Fibroblast of the aortic adventitia (primary cell): ENCODE data around the gene CABP7. TPM values are rescaled to one million over a fixed set of nuclear protein-coding genes. Genes with fewer than 3 reads are reported as not detected.

ENCODE experiments used
- DNase-seq: peaks from one replicate; pipeline ENCODE4 v3.0.0-alpha.2; 2010; ENCODE audit warnings: low read depth
- H3K4me3 ChIP-seq: 2 replicates; pipeline ENCODE4 v1.5.1; 2011; ENCODE audit warnings: low read depth, mild to moderate bottlenecking, control low read depth, low read length, moderate library complexity
- CTCF ChIP-seq: IDR thresholded peaks from 2 replicates; pipeline ENCODE4 v1.5.1; 2011; ENCODE audit warnings: mild to moderate bottlenecking, low read length, control low read depth, inconsistent platforms; ENCODE audit not compliant: insufficient read depth
- small RNA-seq: library from RNA; depleted of rRNA; stranded (forward); fragments of <200 nt; gene quantifications from one replicate; pipeline ENCODE3, GENCODE V24; 2012
- total RNA-seq: library from RNA; depleted of rRNA; stranded (reverse); fragments of >200 nt; gene quantifications from 2 replicates; pipeline ENCODE4 v1.2.3, GENCODE V29; 2012; ENCODE audit warnings: low replicate concordance

CABP7 gene
- total RNA-seq, 1 donor = not detected

- TF ChIP-seq CTCF = no peak
- DNase-seq = no peak
- no peak overlapping the region for H3K4me3 ChIP-seq
Observed at GRCh38 chr22:29769723-29770321, 50.0 kb downstream of the CABP7 start.

GRCh38 chr22:29772170-29772641 lies 52.4 kb downstream of the CABP7 start:
- TF ChIP-seq CTCF = peak; percentile 65
- no peak overlapping the region for H3K4me3 ChIP-seq
- DNase-seq = peak; percentile 91

GRCh38 chr22:29773233-29773632 lies 53.4 kb downstream of the CABP7 start:
- no peak for TF ChIP-seq CTCF
- DNase-seq = peak; percentile 35
- H3K4me3 ChIP-seq = no peak overlapping the region

- no peak for DNase-seq
- TF ChIP-seq CTCF = no peak
- no peak overlapping the region for H3K4me3 ChIP-seq
Observed at GRCh38 chr22:29780220-29780619, 60.4 kb downstream of the CABP7 start.

GRCh38 chr22:29780748-29781676 lies 61.2 kb downstream of the CABP7 start:
- TF ChIP-seq CTCF = no peak
- DNase-seq = peak; percentile 81
- no peak overlapping the region for H3K4me3 ChIP-seq

Small RNA genes lying within 50 kb of the gene (small RNA-seq; reads per million reads assigned to genes)
- gene AC004882.2 = not detected
- gene RF00019 = not detected

Other genes starting within 250 kb of the CABP7 start
- 0.49 and 0.54 TPM in 2 replicates for gene NEFH, start 239.8 kb upstream of the CABP7 start, total RNA-seq
- 53.1 and 54.0 TPM in 2 replicates for gene THOC5, start 166.2 kb upstream of the CABP7 start, total RNA-seq
- 15.8 and 30.1 TPM in 2 replicates for gene NIPSNAP1, start 138.9 kb upstream of the CABP7 start, total RNA-seq
- gene NF2, start 116.4 kb upstream of the CABP7 start, total RNA-seq = 59.8 and 65.9 TPM in 2 replicates
- gene ZMAT5, start 47.0 kb downstream of the CABP7 start, total RNA-seq = 10.6 and 17.2 TPM in 2 replicates
- gene UQCR10, start 47.4 kb downstream of the CABP7 start, total RNA-seq = 11.9 and 53.2 TPM in 2 replicates
- gene ASCC2, start 118.3 kb downstream of the CABP7 start, total RNA-seq = 22.4 and 33.6 TPM in 2 replicates
- gene MTMR3, start 163.2 kb downstream of the CABP7 start, total RNA-seq = 26.9 and 29.8 TPM in 2 replicates